ENCODE data around the gene ADPRM.

Gene ADPRM

DNA sequence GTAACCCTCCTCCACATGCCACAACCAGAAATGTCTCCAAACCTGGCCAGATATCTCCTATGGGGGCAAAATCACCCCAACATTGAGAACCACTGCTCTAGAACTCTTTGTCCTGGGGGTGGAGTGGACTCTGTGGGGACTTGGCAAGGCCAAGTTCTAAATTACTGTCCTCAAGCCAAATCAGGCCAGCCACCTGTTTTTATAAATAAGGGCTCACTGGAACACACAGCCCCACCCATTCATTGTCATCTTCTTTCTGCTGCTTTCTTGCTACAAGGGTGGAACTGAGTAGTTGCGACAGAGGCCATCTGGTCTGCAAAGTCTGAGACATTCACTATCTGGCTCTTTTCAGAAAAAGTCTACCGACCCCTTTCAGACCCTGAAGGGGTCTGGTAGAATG lies 59.2 kb downstream of the ADPRM start:
- H3K9me2 ChIP-seq (replicated peaks; ENCODE audit: insufficient read depth, low read length): no peaks in the 10 kb centered on the region
- H3K4me3 ChIP-seq (ENCODE audit: low read length): no peak overlapping the region
- no peak overlapping the region for H3K9ac ChIP-seq (ENCODE audit: low read length)
- no peak overlapping the region for H3K4me2 ChIP-seq (ENCODE audit: low read depth, low read length)
- H4K20me1 ChIP-seq (ENCODE audit: insufficient read depth, low read length): no peaks in the 10 kb centered on the region
- no peaks in the 10 kb centered on the region for H3K4me1 ChIP-seq (ENCODE audit: low read length)
- H3K79me2 ChIP-seq (ENCODE audit: low read length): no peaks in the 10 kb centered on the region
- peaks cover 6% of the 10 kb centered on the region; the same call in 1 of the 2 replicates for H3K27me3 ChIP-seq (replicated peaks; ENCODE audit: insufficient read depth, low read length)
- no peaks in the 10 kb centered on the region for H3F3A ChIP-seq (ENCODE audit: insufficient read depth, low read length)
- H3K36me3 ChIP-seq (replicated peaks; ENCODE audit: insufficient read depth, low read length): no peaks in the 10 kb centered on the region
- H3K9me3 ChIP-seq (replicated peaks; ENCODE audit: insufficient read depth, low read length): no peaks in the 10 kb centered on the region
- no peak overlapping the region for H2AFZ ChIP-seq (ENCODE audit: low read length)
- TF ChIP-seq EZH2 (optimal IDR thresholded peaks at IDR 0.05; ENCODE audit: low read depth, low read length): no peak
- no peak for TF ChIP-seq EZH2phosphoT487 (IDR thresholded peaks at IDR 0.05; ENCODE audit: low read length)
- TF ChIP-seq, protein P1, sequence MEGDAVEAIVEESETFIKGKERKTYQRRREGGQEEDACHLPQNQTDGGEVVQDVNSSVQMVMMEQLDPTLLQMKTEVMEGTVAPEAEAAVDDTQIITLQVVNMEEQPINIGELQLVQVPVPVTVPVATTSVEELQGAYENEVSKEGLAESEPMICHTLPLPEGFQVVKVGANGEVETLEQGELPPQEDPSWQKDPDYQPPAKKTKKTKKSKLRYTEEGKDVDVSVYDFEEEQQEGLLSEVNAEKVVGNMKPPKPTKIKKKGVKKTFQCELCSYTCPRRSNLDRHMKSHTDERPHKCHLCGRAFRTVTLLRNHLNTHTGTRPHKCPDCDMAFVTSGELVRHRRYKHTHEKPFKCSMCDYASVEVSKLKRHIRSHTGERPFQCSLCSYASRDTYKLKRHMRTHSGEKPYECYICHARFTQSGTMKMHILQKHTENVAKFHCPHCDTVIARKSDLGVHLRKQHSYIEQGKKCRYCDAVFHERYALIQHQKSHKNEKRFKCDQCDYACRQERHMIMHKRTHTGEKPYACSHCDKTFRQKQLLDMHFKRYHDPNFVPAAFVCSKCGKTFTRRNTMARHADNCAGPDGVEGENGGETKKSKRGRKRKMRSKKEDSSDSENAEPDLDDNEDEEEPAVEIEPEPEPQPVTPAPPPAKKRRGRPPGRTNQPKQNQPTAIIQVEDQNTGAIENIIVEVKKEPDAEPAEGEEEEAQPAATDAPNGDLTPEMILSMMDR (IDR thresholded peaks at IDR 0.05; ENCODE audit: low read length): no peak
- DNase-seq: no peak
- H3K27ac ChIP-seq (ENCODE audit: low read length): no peak overlapping the region

DNA sequence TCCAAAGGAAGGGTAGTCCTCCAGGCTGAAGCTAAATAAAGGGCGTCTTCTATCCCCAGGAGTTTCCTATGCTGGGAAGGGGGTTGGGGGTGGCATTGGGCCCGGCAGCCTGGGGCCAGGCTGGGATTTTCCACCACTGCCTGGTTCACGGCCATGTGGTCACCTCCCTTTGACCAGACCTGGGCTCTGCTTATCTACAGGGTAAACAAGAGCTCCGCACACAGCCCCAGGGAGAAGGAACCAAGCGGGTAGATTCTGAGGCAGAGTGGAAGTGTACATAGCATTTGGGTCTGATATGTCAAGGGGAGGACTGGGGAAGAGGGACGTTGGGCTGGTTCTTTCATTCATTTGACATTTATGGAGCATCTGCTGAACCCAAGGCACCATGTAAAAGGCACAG lies 59.7 kb downstream of the ADPRM start:
- DNase-seq: no peak
- Histone ChIP-seq H2AFZ (ENCODE audit: low read length) (no peak overlapping the region), H3K36me3 (replicated peaks; ENCODE audit: insufficient read depth, low read length) (no peaks in the 10 kb centered on the region), H3F3A (ENCODE audit: insufficient read depth, low read length) (no peaks in the 10 kb centered on the region), H3K79me2 (ENCODE audit: low read length) (no peaks in the 10 kb centered on the region), H3K4me1 (ENCODE audit: low read length) (no peaks in the 10 kb centered on the region), H3K27ac (ENCODE audit: low read length) (no peak overlapping the region), H3K4me3 (ENCODE audit: low read length) (no peak overlapping the region), H3K9me2 (replicated peaks; ENCODE audit: insufficient read depth, low read length) (no peaks in the 10 kb centered on the region), H4K20me1 (ENCODE audit: insufficient read depth, low read length) (no peaks in the 10 kb centered on the region), H3K9me3 (replicated peaks; ENCODE audit: insufficient read depth, low read length) (no peaks in the 10 kb centered on the region), H3K27me3 (replicated peaks; ENCODE audit: insufficient read depth, low read length) (peaks cover 6% of the 10 kb centered on the region; the same call in 1 of the 2 replicates), H3K4me2 (ENCODE audit: low read depth, low read length) (no peak overlapping the region), H3K9ac (ENCODE audit: low read length) (no peak overlapping the region)
- no peak for TF ChIP-seq EZH2phosphoT487 (IDR thresholded peaks at IDR 0.05; ENCODE audit: low read length)
- TF ChIP-seq EZH2 (optimal IDR thresholded peaks at IDR 0.05; ENCODE audit: low read depth, low read length): no peak
- TF ChIP-seq, protein P1 (IDR thresholded peaks at IDR 0.05; ENCODE audit: low read length): no peak

DNA sequence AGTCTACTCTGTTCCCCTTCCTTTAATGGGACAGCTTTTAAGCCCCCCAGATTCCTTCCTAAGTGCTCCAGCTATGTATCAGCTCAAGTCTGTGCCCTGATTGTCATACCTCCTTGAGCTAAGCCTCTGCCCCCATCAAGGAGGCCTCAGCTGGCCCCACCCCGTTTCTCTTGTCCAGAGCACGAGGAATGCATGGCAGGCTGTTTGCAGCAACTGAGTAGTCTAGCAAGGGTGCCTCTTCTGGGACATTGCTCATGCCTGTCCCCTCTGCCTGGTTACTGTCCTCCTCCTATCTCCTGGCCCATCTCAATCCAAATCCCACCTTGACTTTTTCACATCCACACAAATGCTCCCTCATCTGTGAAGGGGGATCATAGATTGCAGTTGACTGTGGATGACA lies 60.3 kb downstream of the ADPRM start:
- Histone ChIP-seq H3F3A (ENCODE audit: insufficient read depth, low read length) (no peaks in the 10 kb centered on the region), H3K9ac (ENCODE audit: low read length) (no peak overlapping the region), H3K79me2 (ENCODE audit: low read length) (no peaks in the 10 kb centered on the region), H3K36me3 (replicated peaks; ENCODE audit: insufficient read depth, low read length) (no peaks in the 10 kb centered on the region), H3K4me3 (ENCODE audit: low read length) (no peak overlapping the region), H3K9me2 (replicated peaks; ENCODE audit: insufficient read depth, low read length) (no peaks in the 10 kb centered on the region), H3K4me1 (ENCODE audit: low read length) (no peaks in the 10 kb centered on the region), H3K27me3 (replicated peaks; ENCODE audit: insufficient read depth, low read length) (peaks cover 6% of the 10 kb centered on the region; the same call in 1 of the 2 replicates), H3K4me2 (ENCODE audit: low read depth, low read length) (no peak overlapping the region), H4K20me1 (ENCODE audit: insufficient read depth, low read length) (no peaks in the 10 kb centered on the region), H2AFZ (ENCODE audit: low read length) (no peak overlapping the region), H3K9me3 (replicated peaks; ENCODE audit: insufficient read depth, low read length) (no peaks in the 10 kb centered on the region), H3K27ac (ENCODE audit: low read length) (no peak overlapping the region)
- no peak for TF ChIP-seq EZH2phosphoT487 (IDR thresholded peaks at IDR 0.05; ENCODE audit: low read length)
- TF ChIP-seq, protein P1 (IDR thresholded peaks at IDR 0.05; ENCODE audit: low read length): no peak
- TF ChIP-seq EZH2 (optimal IDR thresholded peaks at IDR 0.05; ENCODE audit: low read depth, low read length): no peak
- DNase-seq: no peak
